ENCODE measurements around the gene RGS4.

RGS4 gene

GRCh38 chr1:163063143-163063542, 6.0 kb upstream of the RGS4 start:
- no peak overlapping the region for H3K4me3 ChIP-seq (ENCODE audit: low read depth, low read length)
- peaks cover 3% of the 10 kb centered on the region; the same call in 1 of the 2 replicates for H3K4me1 ChIP-seq
- H3K36me3 ChIP-seq: no peaks in the 10 kb centered on the region
- H3K27me3 ChIP-seq: no peaks in the 10 kb centered on the region
- DNase-seq: no peak
- no peaks in the 10 kb centered on the region; the same call in 1 of the 2 replicates for H3K9me3 ChIP-seq
- TF ChIP-seq CTCF (IDR thresholded peaks at IDR 0.05; ENCODE audit: low read depth, low read length): no peak

- DNase-seq: no peak
- TF ChIP-seq CTCF (IDR thresholded peaks at IDR 0.05; ENCODE audit: low read depth, low read length): no peak
- Histone ChIP-seq H3K36me3 (no peaks in the 10 kb centered on the region), H3K27me3 (no peaks in the 10 kb centered on the region), H3K4me3 (ENCODE audit: low read depth, low read length) (no peak overlapping the region), H3K4me1 (peaks cover 3% of the 10 kb centered on the region; the same call in 1 of the 2 replicates), H3K9me3 (no peaks in the 10 kb centered on the region; the same call in 1 of the 2 replicates)
Measured at GRCh38 chr1:163063610-163064009, 5.6 kb upstream of the RGS4 start.

- H3K27me3 ChIP-seq: no peaks in the 10 kb centered on the region
- H3K36me3 ChIP-seq: peaks cover 16% of the 10 kb centered on the region
- DNase-seq: no peak
- H3K4me1 ChIP-seq: peaks cover 3% of the 10 kb centered on the region; the same call in 1 of the 2 replicates
- H3K4me3 ChIP-seq (ENCODE audit: low read depth, low read length): no peak overlapping the region
- no peaks in the 10 kb centered on the region for H3K9me3 ChIP-seq
- TF ChIP-seq CTCF (IDR thresholded peaks at IDR 0.05; ENCODE audit: low read depth, low read length): no peak
Measured at GRCh38 chr1:163066168-163066567, 3.0 kb upstream of the RGS4 start.

GRCh38 chr1:163066686-163067085, 2.5 kb upstream of the RGS4 start:
- peaks cover 21% of the 10 kb centered on the region for H3K36me3 ChIP-seq
- no peak for TF ChIP-seq CTCF (IDR thresholded peaks at IDR 0.05; ENCODE audit: low read depth, low read length)
- peaks cover 3% of the 10 kb centered on the region; the same call in 1 of the 2 replicates for H3K4me1 ChIP-seq
- DNase-seq: no peak
- no peaks in the 10 kb centered on the region for H3K9me3 ChIP-seq
- no peak overlapping the region for H3K4me3 ChIP-seq (ENCODE audit: low read depth, low read length)
- no peaks in the 10 kb centered on the region for H3K27me3 ChIP-seq

GRCh38 chr1:163068716-163069115, 445 bp upstream of the RGS4 start:
- DNase-seq: no peak
- no peaks in the 10 kb centered on the region for H3K9me3 ChIP-seq

More at GRCh38 chr1:163068716-163069115, 445 bp upstream of the RGS4 start:
- Histone ChIP-seq H3K4me1 (peaks cover 4% of the 10 kb centered on the region; the same call in 1 of the 2 replicates), H3K4me3 (ENCODE audit: low read depth, low read length) (peak overlapping the region; percentile 81), H3K36me3 (peaks cover 40% of the 10 kb centered on the region), H3K27me3 (no peaks in the 10 kb centered on the region)
- TF ChIP-seq CTCF (IDR thresholded peaks at IDR 0.05; ENCODE audit: low read depth, low read length): no peak

Measured in BE2C (cell line).